Amniotic stem cell (primary cell): ENCODE data around the gene PMM2.

ENCODE experiments used
- DNase-seq: peaks from one replicate; lab custom pipeline; 2025; lab: John Stamatoyannopoulos, UW

The PMM2 gene

GRCh38 chr16:8887952-8888560, 90.4 kb downstream of the PMM2 start:
- DNase-seq: no peak

GRCh38 chr16:8888951-8889892, 91.6 kb downstream of the PMM2 start:
- DNase-seq: no peak

GRCh38 chr16:8889893-8890548, 92.4 kb downstream of the PMM2 start:
- no peak for DNase-seq

- DNase-seq: no peak
Measured at GRCh38 chr16:8890549-8890921, 92.9 kb downstream of the PMM2 start.

GRCh38 chr16:8892101-8892575, 94.5 kb downstream of the PMM2 start:
- DNase-seq: no peak

- no peak for DNase-seq
Measured at GRCh38 chr16:8893426-8893825, 95.8 kb downstream of the PMM2 start.

- DNase-seq: no peak
Measured at GRCh38 chr16:8893976-8894690, 96.5 kb downstream of the PMM2 start.

GRCh38 chr16:8894736-8895334, 97.2 kb downstream of the PMM2 start:
- no peak for DNase-seq

- no peak for DNase-seq
Measured at GRCh38 chr16:8898660-8899318, 101.2 kb downstream of the PMM2 start.
